CD4-positive, alpha-beta T cell treated with Interleukin-6 at 100 ng/mL for 8 hours (primary cell): ENCODE measurements around the gene CCNB2.

Source experiments
- DNase-seq: peaks from one replicate; pipeline ENCODE4 v3.0.0-alpha.2; 2020; ENCODE audit warnings: mixed read lengths, low spot score

Gene CCNB2

GRCh38 chr15:59166601-59167265 is 61.8 kb downstream of the CCNB2 start:
- DNase-seq, result no peak

- DNase-seq, result no peak
Measured at GRCh38 chr15:59168536-59168935, 63.6 kb downstream of the CCNB2 start.

- DNase-seq, result no peak
Measured at GRCh38 chr15:59169251-59169708, 64.3 kb downstream of the CCNB2 start.

GRCh38 chr15:59170295-59171066 is 65.5 kb downstream of the CCNB2 start:
- no peak for DNase-seq

GRCh38 chr15:59171067-59171397 is 66.1 kb downstream of the CCNB2 start:
- DNase-seq, result no peak

GRCh38 chr15:59172289-59172901 is 67.4 kb downstream of the CCNB2 start:
- no peak for DNase-seq

- no peak for DNase-seq
Measured at GRCh38 chr15:59173194-59173593, 68.2 kb downstream of the CCNB2 start.

- no peak for DNase-seq
Measured at GRCh38 chr15:59174151-59174834, 69.3 kb downstream of the CCNB2 start.
